ENCODE results near the gene ITGA5. TPM values are rescaled to one million over a fixed set of nuclear protein-coding genes. Genes with fewer than 3 reads are reported as not detected.

ITGA5 gene
- total RNA-seq, 1 experiment from 2014 or later: 49.7 TPM

- BruUV-seq (replicated peaks): no TSS peak
- H3K36me3 ChIP-seq (ENCODE audit: control insufficient read depth in 1 of 2, insufficient read depth in 2 of 2, low read length in 2 of 2): 0 out of 4 replicates have a peak, but pooled peaks cover 0 to 3% of the 10 kb centered on the region in 2 experiments
- H3K4me1 ChIP-seq (ENCODE audit: control insufficient read depth in 1 of 2, insufficient read depth in 2 of 2, low read length in 2 of 2): peaks cover 32 to 69% of the 10 kb centered on the region in 2 experiments
- H3K9me3 ChIP-seq (ENCODE audit: control insufficient read depth in 1 of 2, insufficient read depth in 1 of 2, low read depth in 1 of 2, low read length in 2 of 2): no peaks in the 10 kb centered on the region
- TF ChIP-seq SIN3A (IDR thresholded peaks at IDR 0.05; ENCODE audit: low read depth): no peak
- TF ChIP-seq, protein P1, sequence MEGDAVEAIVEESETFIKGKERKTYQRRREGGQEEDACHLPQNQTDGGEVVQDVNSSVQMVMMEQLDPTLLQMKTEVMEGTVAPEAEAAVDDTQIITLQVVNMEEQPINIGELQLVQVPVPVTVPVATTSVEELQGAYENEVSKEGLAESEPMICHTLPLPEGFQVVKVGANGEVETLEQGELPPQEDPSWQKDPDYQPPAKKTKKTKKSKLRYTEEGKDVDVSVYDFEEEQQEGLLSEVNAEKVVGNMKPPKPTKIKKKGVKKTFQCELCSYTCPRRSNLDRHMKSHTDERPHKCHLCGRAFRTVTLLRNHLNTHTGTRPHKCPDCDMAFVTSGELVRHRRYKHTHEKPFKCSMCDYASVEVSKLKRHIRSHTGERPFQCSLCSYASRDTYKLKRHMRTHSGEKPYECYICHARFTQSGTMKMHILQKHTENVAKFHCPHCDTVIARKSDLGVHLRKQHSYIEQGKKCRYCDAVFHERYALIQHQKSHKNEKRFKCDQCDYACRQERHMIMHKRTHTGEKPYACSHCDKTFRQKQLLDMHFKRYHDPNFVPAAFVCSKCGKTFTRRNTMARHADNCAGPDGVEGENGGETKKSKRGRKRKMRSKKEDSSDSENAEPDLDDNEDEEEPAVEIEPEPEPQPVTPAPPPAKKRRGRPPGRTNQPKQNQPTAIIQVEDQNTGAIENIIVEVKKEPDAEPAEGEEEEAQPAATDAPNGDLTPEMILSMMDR (IDR thresholded peaks at IDR 0.05 in 2 of 3, conservative IDR thresholded peaks at IDR 0.05 in 1 of 3; ENCODE audit: borderline replicate concordance in 1 of 3, insufficient read depth in 1 of 3, low read depth in 2 of 3, low read length in 2 of 3): no peak
- TF ChIP-seq JUND (IDR thresholded peaks at IDR 0.05): no peak
- TF ChIP-seq CEBPB (IDR thresholded peaks at IDR 0.05; ENCODE audit: low read depth): no peak
- TF ChIP-seq, protein P2, sequence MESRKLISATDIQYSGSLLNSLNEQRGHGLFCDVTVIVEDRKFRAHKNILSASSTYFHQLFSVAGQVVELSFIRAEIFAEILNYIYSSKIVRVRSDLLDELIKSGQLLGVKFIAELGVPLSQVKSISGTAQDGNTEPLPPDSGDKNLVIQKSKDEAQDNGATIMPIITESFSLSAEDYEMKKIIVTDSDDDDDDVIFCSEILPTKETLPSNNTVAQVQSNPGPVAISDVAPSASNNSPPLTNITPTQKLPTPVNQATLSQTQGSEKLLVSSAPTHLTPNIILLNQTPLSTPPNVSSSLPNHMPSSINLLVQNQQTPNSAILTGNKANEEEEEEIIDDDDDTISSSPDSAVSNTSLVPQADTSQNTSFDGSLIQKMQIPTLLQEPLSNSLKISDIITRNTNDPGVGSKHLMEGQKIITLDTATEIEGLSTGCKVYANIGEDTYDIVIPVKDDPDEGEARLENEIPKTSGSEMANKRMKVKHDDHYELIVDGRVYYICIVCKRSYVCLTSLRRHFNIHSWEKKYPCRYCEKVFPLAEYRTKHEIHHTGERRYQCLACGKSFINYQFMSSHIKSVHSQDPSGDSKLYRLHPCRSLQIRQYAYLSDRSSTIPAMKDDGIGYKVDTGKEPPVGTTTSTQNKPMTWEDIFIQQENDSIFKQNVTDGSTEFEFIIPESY (IDR thresholded peaks at IDR 0.05; ENCODE audit: extremely low read depth, insufficient replicate concordance, low read length): no peak
- TF ChIP-seq, protein P3, sequence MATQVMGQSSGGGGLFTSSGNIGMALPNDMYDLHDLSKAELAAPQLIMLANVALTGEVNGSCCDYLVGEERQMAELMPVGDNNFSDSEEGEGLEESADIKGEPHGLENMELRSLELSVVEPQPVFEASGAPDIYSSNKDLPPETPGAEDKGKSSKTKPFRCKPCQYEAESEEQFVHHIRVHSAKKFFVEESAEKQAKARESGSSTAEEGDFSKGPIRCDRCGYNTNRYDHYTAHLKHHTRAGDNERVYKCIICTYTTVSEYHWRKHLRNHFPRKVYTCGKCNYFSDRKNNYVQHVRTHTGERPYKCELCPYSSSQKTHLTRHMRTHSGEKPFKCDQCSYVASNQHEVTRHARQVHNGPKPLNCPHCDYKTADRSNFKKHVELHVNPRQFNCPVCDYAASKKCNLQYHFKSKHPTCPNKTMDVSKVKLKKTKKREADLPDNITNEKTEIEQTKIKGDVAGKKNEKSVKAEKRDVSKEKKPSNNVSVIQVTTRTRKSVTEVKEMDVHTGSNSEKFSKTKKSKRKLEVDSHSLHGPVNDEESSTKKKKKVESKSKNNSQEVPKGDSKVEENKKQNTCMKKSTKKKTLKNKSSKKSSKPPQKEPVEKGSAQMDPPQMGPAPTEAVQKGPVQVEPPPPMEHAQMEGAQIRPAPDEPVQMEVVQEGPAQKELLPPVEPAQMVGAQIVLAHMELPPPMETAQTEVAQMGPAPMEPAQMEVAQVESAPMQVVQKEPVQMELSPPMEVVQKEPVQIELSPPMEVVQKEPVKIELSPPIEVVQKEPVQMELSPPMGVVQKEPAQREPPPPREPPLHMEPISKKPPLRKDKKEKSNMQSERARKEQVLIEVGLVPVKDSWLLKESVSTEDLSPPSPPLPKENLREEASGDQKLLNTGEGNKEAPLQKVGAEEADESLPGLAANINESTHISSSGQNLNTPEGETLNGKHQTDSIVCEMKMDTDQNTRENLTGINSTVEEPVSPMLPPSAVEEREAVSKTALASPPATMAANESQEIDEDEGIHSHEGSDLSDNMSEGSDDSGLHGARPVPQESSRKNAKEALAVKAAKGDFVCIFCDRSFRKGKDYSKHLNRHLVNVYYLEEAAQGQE (IDR thresholded peaks at IDR 0.05; ENCODE audit: low read depth): no peak
- TF ChIP-seq EGR1 (IDR thresholded peaks at IDR 0.05; ENCODE audit: low read depth): no peak
- no peak for TF ChIP-seq YY1 (IDR thresholded peaks at IDR 0.05; ENCODE audit: extremely low read depth, insufficient replicate concordance, low read depth, low read length)
- TF ChIP-seq SP1 (IDR thresholded peaks at IDR 0.05; ENCODE audit: low read depth): no peak
- no peak for TF ChIP-seq POLR2A (IDR thresholded peaks at IDR 0.05; ENCODE audit: borderline replicate concordance, extremely low read depth, insufficient read depth, insufficient read length)
- no peak for TF ChIP-seq RAD21 (IDR thresholded peaks at IDR 0.05; ENCODE audit: low read depth)
- no peak for TF ChIP-seq EZH2 (IDR thresholded peaks at IDR 0.05)
- TF ChIP-seq ELF1 (IDR thresholded peaks at IDR 0.05; ENCODE audit: borderline replicate concordance, low read depth): no peak
- TF ChIP-seq SRF (IDR thresholded peaks at IDR 0.05; ENCODE audit: low read depth): no peak
- H3K27ac ChIP-seq (ENCODE audit: low read depth, low read length): no peak overlapping the region; the same call in 1 of the 2 replicates
- POLR2A ChIA-PET: no interaction called here
- DNase-seq (ENCODE audit: low read depth, low spot score) (no peak), ATAC-seq (no peak)
- intact Hi-C loops (cut with micrococcal nuclease): no loop called here
- no peaks in the 10 kb centered on the region for H3K79me2 ChIP-seq (ENCODE audit: insufficient read depth, low read length)
- peak overlapping the region; percentile 81 for H3K4me2 ChIP-seq (ENCODE audit: low read length)
- no peaks in the 10 kb centered on the region for H3K27me3 ChIP-seq (ENCODE audit: insufficient read depth, low read length)
- H3K4me3 ChIP-seq (replicated peaks in 1 of 2; ENCODE audit: low read depth in 1 of 2, low read length in 2 of 2): peak overlapping the region; percentile 53 to 62
- no peaks in the 10 kb centered on the region for H3K9me2 ChIP-seq (ENCODE audit: insufficient read depth)
- no peak overlapping the region for H3K9ac ChIP-seq (ENCODE audit: low read length)
- no peaks in the 10 kb centered on the region for H4K20me1 ChIP-seq (ENCODE audit: insufficient read depth)
- RAD21 ChIA-PET (ENCODE audit: low non-redundant PET in 1 of 2, low total read pairs in 2 of 2, uncharacterized antibody in 2 of 2, unreplicated experiment in 2 of 2): interaction anchor here in 1 of 2 experiments (0.6 kb wide), 1 partner anchor 405 kb away, joined by 6 read pairs; the partner anchor contains the start of gene HOXC10
- no peak overlapping the region for H2AFZ ChIP-seq (ENCODE audit: low read depth, low read length, poor library complexity, severe bottlenecking)
- CTCF ChIA-PET: interaction anchor here (0.8 to 0.9 kb wide), 2 partner anchors 9 to 10 kb away, joined by 3 read pairs; no protein-coding TSS in a partner anchor
Measured at GRCh38 chr12:54390176-54390667, 28.8 kb downstream of the ITGA5 start.
